GM19372 (cell line): ENCODE data around the gene NDUFA13.
"Not testable (repeated sequence)": the region's sequence is repeated elsewhere in the genome, so short reads cannot be mapped to it uniquely, and the experiment has no call there.

Experiments
- ATAC-seq: cut with Tn5 transposase; IDR thresholded peaks from one replicate; pipeline ENCODE4 v1.9.1; 2021; ENCODE audit warnings: mild to moderate bottlenecking, low read depth, moderate library complexity; ENCODE audit not compliant: unreplicated experiment

Gene NDUFA13

DNA sequence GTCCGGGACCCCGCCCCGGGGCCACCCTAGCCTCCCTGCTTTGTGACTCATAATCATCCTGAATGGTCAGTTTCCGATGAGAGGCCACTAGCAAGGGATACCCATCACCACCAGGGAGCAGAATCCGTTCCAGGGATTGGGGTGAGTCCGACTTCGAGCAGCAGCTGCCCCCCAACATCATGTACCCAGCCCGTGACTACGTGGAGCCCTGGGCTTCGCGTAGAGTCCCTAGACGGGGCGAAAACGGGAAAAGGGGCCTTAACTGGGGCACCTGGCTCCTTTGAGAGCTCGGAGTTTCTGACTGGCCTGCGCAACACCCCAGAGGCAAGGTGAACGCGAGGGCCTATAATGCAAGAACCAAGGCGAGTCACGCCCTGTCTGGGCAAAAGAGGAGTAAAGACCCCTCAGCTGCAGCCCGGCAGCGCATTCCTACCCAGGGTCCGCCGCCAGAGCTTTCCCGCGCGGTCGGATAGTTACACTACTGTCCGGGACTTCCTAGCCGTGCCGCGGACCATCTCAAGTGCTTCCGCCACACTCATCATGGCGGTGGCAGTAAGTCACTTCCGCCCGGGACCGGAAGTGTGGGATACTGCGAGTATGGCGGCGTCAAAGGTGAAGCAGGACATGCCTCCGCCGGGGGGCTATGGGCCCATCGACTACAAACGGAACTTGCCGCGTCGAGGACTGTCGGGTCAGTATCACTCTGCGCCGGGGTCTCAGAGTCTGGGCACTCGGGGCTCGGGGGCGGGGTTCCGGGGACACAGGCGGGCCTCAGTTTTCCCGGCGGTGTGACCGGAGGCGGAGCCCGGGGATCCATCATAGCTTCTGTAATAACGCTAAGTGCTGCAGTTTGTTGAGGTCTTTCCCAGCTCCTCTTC, at the start of gene NDUFA13:
NDUFA13 (plus strand) TSS at position 584 of the 878 bp plus-strand sequence; CDS start at position 598, 14 bp downstream.
- ATAC-seq = peak; percentile 83

DNA sequence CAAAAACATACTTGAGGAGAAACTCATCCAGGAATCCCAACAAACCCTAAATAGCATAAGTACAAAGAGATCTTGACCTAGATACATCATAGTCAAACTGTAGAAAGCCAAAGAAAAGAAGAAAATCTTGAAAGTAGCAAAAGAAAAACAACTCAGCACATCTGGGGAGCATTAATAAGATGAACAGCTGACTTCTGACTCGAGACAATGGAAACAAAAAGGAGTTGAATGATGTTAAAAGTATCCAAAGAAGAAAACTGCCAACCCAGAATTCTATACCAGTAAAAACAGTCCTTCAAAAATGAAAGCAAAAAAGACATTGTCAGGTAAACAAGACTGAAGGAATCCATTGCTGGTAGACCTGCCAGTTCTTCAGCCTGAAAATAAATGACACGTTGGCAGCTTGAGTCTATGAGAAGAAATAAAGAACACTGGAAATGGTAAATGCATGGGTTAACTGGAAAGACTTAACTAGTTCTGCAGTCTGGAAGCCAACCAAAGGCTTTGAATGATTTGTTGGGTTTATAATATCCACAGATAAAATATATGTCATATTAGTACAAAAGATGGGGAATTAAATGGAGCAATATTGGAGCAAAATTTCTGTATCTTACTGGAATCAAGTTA, 47.5 kb upstream of the NDUFA13 start:
- no peak for ATAC-seq

DNA sequence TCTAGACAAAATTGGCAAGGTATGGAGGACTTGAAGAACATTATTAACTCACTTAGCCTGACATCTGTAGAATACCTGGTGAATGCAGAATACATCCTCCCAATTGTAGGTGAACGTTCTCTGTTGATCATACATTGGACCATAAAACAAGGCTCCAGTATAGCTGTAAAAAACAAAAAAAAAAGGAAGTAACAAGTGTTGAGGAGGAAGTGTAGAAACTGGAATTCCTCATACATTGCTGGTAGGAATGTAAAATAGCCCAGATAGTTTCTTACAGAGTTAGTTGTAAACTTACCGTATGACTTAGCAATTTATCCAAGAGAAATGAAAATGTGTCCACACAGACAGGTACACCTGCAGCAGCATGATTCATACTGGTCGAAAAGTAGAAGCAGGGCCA, 45.4 kb upstream of the NDUFA13 start:
- no peak for ATAC-seq

DNA sequence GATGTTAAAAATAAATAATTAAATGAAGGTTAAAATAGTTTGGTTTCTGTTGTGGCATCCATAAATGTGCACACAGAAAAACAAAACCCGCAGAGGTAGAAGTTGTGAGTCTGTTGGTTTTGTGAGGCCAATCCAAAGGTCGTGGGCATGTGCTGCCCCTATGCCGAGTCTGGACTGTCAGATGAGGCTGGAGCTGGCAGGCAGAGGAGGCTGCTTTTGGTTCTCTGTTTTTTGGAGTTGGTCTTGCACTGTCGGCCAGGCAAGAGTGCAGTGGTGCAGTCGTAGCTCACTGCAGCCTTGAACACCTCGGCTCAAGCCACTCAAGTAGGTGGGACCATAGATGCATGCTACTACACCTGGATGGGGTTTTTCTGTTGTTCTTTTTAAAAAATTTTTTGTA, 44.3 kb upstream of the NDUFA13 start:
- no peak for ATAC-seq

DNA sequence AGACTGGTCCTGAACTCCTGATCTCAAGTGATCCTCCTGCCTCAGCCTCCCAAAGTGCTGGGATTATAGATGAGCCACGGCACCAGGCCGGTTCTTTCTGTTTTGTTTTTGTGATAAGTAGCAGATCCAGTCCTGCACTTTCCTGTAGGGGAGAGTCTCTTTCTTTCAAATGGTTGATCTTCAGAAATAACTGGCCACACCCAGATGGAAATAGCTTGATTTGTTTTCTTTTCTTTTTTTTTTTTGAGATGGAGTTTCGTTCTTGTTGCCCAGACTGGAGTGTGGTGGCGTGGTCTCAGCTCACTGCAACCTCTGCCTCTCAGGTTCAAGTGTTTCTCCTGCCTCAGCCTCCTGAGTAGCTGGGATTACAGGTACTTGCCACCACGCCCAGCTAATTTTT, 43.9 kb upstream of the NDUFA13 start:
- not testable (repeated sequence) for ATAC-seq

DNA sequence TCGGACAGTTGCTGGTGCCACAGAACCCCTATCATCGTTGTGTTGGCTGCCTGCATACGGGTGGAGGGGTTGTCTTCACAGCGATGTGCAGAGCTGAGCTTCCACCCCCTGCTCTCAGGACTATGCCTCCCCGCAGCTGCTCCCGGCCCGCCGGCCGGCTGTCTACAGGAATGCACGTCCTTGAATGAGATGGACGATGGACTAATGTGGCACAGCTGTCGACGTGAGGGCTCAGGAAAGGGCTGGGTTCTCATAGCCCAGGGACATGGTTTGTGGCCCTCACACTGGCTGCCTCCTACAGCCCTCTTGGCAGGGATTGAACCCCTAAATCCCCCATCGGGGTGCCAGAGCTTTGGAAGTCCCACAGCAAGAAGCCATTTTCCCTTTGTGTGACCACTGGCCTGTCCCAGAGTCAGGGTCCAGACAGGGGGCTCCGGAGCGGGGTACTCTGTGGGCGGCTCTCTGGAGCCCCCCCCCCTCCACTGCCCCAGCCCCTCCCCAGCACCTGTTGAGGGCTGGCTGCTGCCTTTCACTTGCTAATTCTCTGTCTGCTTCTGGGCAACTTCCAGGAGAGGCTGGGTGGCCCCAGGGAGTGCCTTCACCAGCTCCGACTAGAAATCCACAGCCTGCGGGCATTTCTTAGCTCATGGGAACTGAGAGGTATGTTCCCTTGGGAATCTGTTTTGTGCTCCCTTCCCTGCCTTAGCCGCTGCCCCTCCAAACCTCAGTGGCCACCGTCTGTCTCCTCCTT, 40.8 kb upstream of the NDUFA13 start:
- no peak for ATAC-seq

DNA sequence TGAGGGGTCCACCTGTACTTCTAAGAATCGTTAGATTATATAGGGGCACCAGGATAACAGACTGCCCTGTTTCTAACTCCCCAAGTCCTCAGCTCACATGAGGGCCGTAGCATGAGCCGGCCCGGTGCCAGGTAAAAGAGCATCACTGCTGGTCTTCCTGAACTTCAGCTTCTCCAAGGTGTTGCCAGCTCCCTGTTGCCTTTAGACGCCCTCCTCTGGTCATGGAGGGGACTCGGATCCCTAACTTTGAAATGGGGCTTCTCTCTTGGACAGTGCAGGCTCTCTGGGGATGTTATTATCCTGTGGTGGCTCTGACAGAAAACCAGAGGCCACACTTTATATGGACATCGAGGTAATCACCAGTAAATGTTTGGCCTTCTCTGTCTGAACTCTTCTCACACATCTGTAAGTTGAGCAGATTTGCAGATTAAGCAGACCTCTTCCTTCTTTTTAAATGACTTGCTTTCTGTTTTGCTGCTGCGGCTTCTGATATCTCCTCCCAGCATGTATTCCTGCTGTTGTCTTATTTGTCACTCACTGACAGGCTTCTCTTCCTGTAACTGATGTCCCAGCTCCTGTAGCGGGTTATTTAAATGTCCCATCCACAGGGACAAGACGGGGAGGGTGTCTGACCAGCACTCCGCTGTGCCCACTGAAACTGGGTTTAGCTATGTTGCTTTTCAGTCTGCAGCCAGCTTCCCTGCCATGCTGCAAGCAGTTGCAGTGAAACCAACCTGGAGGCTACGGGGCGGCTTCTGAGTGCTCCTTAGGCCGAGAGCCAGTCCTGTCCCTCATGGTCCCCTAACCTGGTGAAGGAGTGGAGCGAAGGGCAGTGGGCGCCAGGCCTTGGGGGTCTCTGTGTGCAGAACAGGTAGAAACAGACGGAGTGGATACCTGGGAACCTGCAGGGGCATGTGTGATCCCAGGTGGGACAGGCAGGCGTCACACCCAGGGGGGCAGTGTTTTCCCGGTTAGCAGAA, 39.9 kb upstream of the NDUFA13 start:
- no peak for ATAC-seq

DNA sequence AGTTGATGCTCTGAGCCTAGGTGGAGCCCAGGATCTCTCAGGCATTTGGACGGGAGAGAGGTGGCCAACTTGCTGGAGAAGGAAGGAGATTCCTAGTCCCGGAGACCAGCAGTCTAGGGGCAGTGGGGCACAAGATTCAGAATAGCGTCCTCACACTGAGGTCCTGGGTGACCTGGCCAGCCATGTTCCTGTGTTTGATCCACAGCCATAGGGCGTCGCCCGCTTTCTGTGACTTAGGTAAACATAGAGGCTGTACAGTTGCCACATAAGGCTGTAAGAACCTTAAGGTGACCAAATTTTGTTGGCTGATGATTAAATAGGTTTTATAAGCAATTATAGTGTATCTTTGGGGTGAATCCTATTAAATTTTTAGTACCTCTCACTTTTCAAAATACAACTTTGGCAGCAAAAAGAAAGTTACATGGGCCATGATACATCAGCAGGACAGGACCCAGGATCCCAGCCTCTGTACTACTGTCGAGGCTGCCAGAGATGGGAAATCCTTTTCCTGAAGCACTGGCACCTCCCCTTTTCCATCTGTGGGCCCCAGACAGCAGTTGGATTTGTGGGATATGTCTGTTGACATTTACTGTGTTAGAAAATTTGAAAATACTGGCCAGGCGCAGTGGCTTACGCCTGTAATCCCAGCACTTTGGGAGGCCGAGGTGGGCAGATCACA, 38.2 kb upstream of the NDUFA13 start:
- no peak for ATAC-seq

DNA sequence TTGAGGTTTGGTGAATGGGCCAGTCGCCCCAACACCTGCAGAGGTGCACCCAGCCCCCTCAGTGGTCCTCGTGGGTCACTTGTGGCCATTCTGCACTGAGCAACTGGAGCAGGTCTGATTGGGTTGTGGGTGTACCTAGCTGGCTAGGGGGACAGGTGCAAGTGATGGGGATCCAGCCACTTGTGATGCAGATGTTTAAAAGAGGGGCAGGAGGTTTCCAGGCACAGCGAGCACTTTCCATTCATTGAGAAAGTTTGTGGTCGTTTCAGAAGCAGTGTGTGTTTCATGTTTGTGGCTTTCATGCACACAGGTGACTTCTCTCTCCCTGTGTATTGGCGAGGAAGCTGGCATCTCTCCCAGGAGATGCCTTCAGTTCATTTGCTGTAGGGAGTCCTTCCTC, 35.3 kb upstream of the NDUFA13 start:
- no peak for ATAC-seq

DNA sequence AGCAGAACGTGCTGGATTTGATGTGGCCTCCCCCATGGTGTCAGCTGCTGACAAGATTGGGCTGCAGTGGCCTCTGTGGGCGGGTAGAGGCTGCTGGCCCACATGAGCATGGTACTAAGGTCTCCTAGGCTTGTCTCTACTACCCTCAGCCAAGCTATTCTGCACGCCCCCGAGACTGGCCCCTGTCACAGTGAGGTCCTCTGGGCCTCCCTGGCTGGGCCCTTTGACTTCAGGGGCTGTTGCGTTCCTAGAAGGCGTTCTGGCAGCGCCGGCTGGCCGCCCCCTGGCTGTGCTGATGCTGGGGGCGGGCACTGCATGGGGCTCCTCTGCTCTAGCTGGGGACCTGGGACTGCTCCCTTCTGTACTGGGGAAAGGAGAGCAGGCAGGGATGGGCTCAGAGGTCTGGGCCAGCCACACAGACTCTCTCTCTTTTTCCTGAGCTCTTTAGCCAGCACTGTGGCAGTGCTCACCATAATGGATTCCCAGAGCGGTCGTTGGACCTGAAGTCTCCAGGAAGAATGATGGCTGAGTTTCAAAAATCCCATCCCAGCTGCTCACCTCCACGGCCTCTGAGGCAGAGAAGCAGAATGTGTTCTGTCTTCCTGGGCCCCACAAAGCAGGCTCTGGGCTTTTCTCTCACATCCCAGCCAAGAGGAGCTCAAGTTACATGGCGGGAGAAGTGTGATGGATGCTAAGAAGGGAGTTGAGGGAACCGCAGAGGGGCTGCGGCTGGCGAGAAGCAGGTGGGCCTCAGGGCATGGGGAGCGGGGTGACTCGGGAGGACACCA, 33.0 kb upstream of the NDUFA13 start:
- no peak for ATAC-seq

DNA sequence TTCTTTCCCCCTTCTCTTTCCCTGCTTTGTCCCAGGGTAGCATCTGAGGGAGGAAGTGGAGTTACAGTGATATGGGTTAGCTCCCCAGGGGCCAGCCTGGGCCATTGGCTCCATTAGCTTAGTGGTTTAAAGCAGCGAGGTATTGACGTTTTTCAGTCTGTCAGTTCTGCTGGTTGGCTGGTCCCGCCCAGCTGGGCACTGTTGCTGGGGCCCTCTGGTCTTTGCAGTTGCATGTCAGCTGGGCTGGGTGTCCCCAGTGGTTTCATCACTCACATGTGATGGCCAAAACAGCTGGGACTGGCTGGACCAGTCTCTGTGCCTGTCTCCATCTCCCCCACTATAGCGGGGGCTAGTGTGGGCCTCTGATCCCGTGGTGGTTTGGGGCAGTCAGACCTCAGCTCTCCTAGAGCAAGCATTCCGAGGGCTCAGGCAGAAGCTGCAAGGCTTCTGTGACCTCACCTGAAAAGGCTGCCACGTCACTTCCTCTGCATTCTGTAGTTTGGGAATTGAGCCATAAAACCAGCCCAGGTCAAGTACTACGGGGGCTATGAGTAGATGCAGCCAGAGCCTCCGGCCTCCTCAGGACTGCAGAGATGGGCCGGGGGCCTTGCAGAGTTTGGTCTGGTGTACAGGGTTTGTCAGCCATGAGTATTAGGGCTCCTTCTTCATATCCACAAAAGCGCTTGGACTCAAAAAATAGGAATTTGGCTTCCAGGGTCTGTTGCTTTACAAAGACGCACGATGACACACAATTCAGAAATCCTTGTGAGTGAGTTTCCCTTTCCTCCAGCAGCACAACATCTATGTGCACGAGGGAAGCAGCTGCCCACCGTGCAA, 30.6 kb upstream of the NDUFA13 start:
- ATAC-seq = no peak

DNA sequence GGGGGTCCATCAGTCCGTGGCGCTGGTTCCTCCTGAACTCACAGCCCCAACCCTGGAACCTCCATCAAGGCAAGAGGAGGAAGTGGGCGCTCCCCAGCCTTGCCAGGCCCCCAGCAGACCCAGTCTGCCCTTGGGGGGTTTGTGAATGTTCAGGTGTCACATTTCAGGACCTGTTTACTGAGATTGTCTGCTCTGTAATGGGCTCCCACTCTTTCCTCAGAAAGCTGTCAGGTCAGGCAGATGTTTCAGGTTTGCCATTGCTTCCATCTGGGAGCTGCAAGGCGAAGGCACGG, 30.1 kb upstream of the NDUFA13 start:
- ATAC-seq = no peak

DNA sequence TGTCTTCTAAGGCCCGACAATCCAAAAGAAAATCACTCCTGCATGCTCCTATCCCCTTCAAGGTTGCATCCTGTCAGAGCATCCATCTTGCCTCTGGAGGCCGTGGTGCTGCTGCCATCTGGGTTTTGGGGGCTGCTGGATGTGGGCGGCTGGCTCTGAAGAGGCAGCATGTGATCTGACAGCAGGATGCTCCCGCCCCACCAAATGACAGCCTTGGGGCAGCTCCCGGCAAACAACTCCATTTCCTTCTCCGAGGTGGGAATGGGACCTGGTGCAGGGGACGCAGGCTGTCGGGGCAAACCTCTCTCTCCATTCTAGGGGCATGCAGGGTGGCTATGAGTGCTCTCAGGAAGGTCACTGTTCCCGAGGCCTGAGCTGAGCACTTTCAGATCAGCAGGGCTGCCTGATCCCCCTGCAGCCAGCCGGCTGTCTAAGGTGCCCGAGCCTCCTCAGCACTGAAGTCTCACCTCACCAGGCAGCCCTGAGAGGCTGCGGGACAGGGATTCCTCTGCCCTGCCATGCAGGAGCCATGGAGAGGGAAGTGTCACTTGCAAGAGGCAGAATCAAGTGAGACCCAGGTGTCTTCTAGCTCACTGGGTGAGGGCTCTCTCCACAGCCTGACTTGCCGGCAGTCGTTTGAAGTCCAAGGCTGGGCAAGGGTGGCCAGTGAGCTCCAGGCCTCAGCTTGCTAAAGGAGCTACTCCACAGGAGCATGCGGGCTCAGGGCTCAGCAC, 29.5 kb upstream of the NDUFA13 start:
- ATAC-seq = no peak

DNA sequence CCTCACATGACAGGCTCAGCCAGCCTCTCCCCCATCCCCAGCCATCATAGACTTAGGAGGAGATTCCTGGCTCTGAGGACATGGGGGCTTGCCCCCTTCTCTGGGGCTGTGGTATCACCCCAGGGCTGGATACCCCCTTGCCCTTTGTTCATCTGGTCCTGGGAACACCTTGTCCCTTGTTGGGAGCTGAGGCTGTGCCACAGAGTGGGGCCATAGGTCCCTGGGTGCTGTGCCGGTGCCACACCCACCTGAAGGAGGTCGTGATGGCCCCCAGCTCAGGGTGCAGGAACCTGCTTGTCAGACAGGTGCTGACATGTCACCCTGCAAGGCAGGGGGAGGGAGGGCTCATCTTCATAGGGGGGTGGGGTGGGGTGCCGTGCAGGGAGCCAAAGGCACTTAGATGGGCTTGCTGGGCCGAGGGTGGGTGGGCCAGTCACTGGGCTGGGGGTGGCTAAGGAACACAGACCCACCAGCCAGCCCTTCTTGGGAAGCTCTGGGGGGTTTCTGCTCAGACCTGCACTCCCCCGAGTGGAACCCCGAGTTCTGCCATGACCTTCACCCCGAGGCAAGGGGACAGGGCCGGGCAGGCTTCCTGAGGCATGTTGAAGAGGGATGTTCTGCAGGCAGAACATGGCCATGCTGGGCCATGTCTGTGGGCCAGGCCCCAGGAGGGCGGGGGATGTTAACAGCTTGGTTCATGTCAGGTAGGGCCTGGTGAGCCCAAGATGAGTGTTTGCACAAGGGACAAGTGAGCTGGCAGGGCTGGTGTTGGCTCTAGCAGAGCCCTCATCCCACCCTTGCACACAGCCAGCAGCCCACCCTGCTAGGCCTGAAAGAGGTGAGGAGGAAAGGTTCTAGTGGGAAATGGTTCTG, 28.7 kb upstream of the NDUFA13 start:
- ATAC-seq = no peak

DNA sequence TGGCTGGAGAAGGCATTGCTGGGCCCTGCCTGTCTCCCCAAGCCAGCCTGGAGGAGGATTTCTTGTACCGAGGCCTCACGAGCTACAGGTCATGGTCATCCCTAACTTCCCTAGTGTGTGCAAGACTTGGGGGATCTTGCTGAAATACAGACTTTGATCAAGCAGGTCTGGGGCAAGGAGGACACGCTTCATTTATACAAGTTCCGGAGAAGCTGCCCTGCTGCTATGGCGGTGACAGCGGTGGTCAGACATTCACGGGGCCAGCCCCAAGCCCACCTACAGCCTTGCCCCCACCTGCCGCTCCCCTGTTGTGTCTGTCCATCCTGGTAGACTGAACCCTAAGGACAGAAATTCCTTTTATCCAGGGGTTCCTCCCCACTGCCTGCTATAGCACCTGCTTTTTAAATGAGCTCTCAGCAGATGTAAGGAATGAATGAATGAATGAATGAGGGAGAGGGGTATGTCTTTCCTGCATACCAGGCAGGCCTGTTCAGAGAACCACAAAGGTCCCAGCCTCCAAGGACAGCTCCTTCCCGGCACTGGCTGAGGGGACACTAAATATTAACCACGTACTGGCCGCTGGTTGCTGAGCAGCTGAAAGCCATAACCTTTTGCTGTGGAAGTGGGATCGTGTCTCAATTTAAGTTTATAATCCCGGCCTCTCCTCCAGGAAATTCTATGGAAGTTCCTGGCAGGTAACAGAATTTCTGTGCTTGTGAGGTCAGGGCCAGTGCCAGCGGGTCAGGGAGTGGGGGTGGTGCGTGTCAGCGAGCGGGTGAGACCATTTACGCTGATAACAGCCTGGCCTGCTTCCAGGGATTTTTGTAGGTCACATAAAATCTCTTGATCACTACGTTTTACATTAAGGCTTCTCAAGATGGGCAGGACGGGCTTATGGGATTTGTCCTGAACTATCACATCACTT, 27.8 kb upstream of the NDUFA13 start:
- no peak for ATAC-seq
